Loucy (cell line): ENCODE measurements around the gene CCDC141.

Source experiments
- H2AFZ ChIP-seq: fragments of 200-600 bp; sonication (generic); 2 replicates; pipeline ENCODE4 v1.6.0; 2016; ENCODE audit warnings: antibody characterized with exemption, mild to moderate bottlenecking, low read length, moderate library complexity
- H3F3A ChIP-seq: fragments of 200-600 bp; 2 replicates; pipeline ENCODE4 v1.6.0; 2016; ENCODE audit warnings: antibody characterized with exemption, low read depth, mild to moderate bottlenecking
- H3K27me3 ChIP-seq: fragments of 200-600 bp; sonication (generic); 2 replicates; pipeline ENCODE4 v1.6.1; 2014; ENCODE audit warnings: low read length, mild to moderate bottlenecking; ENCODE audit not compliant: insufficient read depth, poor library complexity, severe bottlenecking
- H3K36me3 ChIP-seq: fragments of 200-600 bp; sonication (generic); 2 replicates; pipeline ENCODE4 v1.6.1; 2016; ENCODE audit warnings: low read length; ENCODE audit not compliant: insufficient read depth
- H3K4me1 ChIP-seq: fragments of 200-600 bp; sonication (generic); 2 replicates; pipeline ENCODE4 v1.5.1; 2014; ENCODE audit warnings: low read length, mild to moderate bottlenecking; ENCODE audit not compliant: insufficient read depth, poor library complexity, severe bottlenecking
- H3K4me2 ChIP-seq: fragments of 200-600 bp; sonication (generic); 2 replicates; pipeline ENCODE4 v1.6.0; 2014; ENCODE audit warnings: antibody characterized with exemption, low read length, low read depth, mild to moderate bottlenecking; ENCODE audit not compliant: poor library complexity, severe bottlenecking
- H3K4me3 ChIP-seq: fragments of 200-600 bp; sonication (generic); 2 replicates; pipeline ENCODE4 v1.5.1; 2014; ENCODE audit warnings: low read length, mild to moderate bottlenecking, mixed read lengths; ENCODE audit not compliant: poor library complexity, severe bottlenecking
- H3K79me2 ChIP-seq: fragments of 200-600 bp; sonication (generic); 2 replicates; pipeline ENCODE4 v1.6.1; 2014; ENCODE audit warnings: low read length; ENCODE audit not compliant: insufficient read depth
- H3K9ac ChIP-seq: fragments of 200-600 bp; sonication (generic); 2 replicates; pipeline ENCODE4 v1.6.0; 2014; ENCODE audit warnings: mild to moderate bottlenecking, low read depth, low read length, moderate library complexity; ENCODE audit not compliant: poor library complexity, severe bottlenecking
- H3K9me2 ChIP-seq: fragments of 200-600 bp; sonication (generic); replicated peaks from 2 replicates; pipeline ENCODE4 v1.6.1; 2016; ENCODE audit warnings: low read depth, low read length, mixed read lengths
- H3K9me3 ChIP-seq: fragments of 200-600 bp; sonication (generic); 2 replicates; pipeline ENCODE4 v1.6.1; 2014; ENCODE audit warnings: mild to moderate bottlenecking, antibody characterized with exemption, low read length, low read depth; ENCODE audit not compliant: insufficient read depth
- H4K20me1 ChIP-seq: fragments of 200-600 bp; sonication (generic); 2 replicates; pipeline ENCODE4 v1.6.0; 2014; ENCODE audit warnings: antibody characterized with exemption, low read length, mild to moderate bottlenecking; ENCODE audit not compliant: insufficient read depth, poor library complexity, severe bottlenecking
- EZH2phosphoT487 ChIP-seq: fragments of 200-600 bp; IDR thresholded peaks from 2 replicates; pipeline ENCODE4 v1.6.1; 2018; ENCODE audit warnings: antibody characterized with exemption, mild to moderate bottlenecking, moderate library complexity, borderline replicate concordance
- TF ChIP-seq, protein P1 (sequence below): fragments of 200-600 bp; sonication (generic); conservative IDR thresholded peaks from 2 replicates; pipeline ENCODE4 v1.5.1; 2014; ENCODE audit warnings: mild to moderate bottlenecking, antibody characterized with exemption, low read length

CCDC141 gene

DNA sequence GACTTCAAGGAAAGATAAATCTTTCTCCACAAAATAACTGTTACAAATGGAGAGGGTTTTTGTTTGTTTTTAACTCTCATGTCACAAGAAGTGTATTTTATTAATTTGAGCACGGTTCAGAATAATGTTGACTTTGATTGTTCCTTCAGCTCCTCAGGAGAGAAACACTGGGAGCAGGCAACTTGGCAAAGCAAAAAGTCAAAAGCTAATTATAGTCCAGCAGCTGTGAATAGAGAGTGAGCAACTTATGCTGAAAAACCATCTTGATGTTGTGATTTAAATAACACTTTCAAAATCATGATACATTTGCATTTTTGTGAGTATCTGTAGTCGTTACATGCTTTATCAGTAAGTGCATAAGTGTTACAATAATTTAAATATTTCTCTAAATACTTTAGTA, 205.2 kb downstream of the CCDC141 start:
- Histone ChIP-seq H3K36me3 (no peaks in the 10 kb centered on the region), H3K4me1 (no peaks in the 10 kb centered on the region), H3F3A (no peaks in the 10 kb centered on the region), H3K9ac (no peak overlapping the region), H3K9me2 (no peaks in the 10 kb centered on the region), H2AFZ (no peak overlapping the region), H4K20me1 (no peaks in the 10 kb centered on the region), H3K4me3 (no peak overlapping the region), H3K27me3 (no peaks in the 10 kb centered on the region), H3K9me3 (no peaks in the 10 kb centered on the region), H3K79me2 (no peaks in the 10 kb centered on the region), H3K4me2 (no peak overlapping the region)
- TF ChIP-seq, protein P1, sequence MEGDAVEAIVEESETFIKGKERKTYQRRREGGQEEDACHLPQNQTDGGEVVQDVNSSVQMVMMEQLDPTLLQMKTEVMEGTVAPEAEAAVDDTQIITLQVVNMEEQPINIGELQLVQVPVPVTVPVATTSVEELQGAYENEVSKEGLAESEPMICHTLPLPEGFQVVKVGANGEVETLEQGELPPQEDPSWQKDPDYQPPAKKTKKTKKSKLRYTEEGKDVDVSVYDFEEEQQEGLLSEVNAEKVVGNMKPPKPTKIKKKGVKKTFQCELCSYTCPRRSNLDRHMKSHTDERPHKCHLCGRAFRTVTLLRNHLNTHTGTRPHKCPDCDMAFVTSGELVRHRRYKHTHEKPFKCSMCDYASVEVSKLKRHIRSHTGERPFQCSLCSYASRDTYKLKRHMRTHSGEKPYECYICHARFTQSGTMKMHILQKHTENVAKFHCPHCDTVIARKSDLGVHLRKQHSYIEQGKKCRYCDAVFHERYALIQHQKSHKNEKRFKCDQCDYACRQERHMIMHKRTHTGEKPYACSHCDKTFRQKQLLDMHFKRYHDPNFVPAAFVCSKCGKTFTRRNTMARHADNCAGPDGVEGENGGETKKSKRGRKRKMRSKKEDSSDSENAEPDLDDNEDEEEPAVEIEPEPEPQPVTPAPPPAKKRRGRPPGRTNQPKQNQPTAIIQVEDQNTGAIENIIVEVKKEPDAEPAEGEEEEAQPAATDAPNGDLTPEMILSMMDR = no peak
- no peak for TF ChIP-seq EZH2phosphoT487

DNA sequence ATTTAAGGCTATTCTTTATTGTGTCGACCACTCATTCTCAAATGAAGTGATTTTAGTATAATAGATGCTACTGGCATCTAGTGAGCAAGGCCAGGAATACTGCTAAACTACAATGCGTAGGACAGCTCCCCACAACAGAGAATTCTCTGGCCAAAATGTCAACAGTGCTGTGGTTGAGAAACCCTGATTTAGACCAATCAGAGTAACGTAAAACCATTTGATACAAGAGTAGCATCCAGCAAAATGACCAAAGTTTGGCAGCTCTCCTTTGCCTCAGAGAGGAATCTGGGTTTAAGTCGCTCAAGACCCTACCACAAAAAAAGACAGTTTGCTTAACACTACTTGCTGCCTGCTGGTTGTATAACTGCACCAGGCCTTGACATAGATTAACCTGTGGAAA, 205.7 kb downstream of the CCDC141 start:
- Histone ChIP-seq H3K4me3 (no peak overlapping the region), H3K36me3 (no peaks in the 10 kb centered on the region), H3K9me2 (no peaks in the 10 kb centered on the region), H3K4me2 (no peak overlapping the region), H3K79me2 (no peaks in the 10 kb centered on the region), H3K27me3 (no peaks in the 10 kb centered on the region), H3K9me3 (no peaks in the 10 kb centered on the region), H3K4me1 (no peaks in the 10 kb centered on the region), H2AFZ (no peak overlapping the region), H3F3A (no peaks in the 10 kb centered on the region), H4K20me1 (no peaks in the 10 kb centered on the region), H3K9ac (no peak overlapping the region)
- TF ChIP-seq, protein P1 = no peak
- no peak for TF ChIP-seq EZH2phosphoT487

DNA sequence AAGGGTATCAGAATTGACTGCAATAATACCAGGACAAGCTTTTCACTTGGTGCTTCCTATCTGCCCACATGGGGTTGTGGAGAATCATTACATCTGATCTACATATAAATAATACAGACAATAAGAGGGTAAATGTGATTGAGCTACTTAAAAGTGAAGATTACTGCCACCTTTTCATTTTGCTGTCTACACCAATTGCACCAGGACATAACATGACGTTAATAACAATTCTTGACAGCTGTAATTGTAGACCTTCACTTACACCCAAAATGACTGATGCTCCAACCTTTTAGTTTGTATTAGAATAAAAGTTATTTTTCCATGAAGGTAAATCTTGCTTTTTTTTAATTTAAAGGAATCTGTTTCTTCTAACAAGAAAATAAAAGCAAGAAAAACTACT, 206.2 kb downstream of the CCDC141 start:
- no peaks in the 10 kb centered on the region for H3K4me1 ChIP-seq
- no peaks in the 10 kb centered on the region for H3K27me3 ChIP-seq
- no peaks in the 10 kb centered on the region for H3K9me3 ChIP-seq
- H4K20me1 ChIP-seq = no peaks in the 10 kb centered on the region
- no peaks in the 10 kb centered on the region for H3K79me2 ChIP-seq
- no peak overlapping the region for H3K4me3 ChIP-seq
- no peak overlapping the region for H3K4me2 ChIP-seq
- H3K9ac ChIP-seq = no peak overlapping the region
- no peaks in the 10 kb centered on the region for H3K36me3 ChIP-seq
- no peak for TF ChIP-seq EZH2phosphoT487
- TF ChIP-seq, protein P1 = no peak
- H3F3A ChIP-seq = no peaks in the 10 kb centered on the region
- H3K9me2 ChIP-seq = no peaks in the 10 kb centered on the region
- H2AFZ ChIP-seq = no peak overlapping the region
